ENCODE measurements around the gene WEE1. TPM values are rescaled to one million over a fixed set of nuclear protein-coding genes. Genes with fewer than 3 reads are reported as not detected.
"Not testable (repeated sequence)": the region's sequence is repeated elsewhere in the genome, so short reads cannot be mapped to it uniquely, and the experiment has no call there.

The WEE1 gene
- total RNA-seq, 1 experiment from 2014 or later, result 54.9 TPM

GRCh38 chr11:9619004-9619403 is 45.5 kb downstream of the WEE1 start:
- BruUV-seq (replicated peaks), result no TSS peak
- Histone ChIP-seq H3K9me3 (ENCODE audit: low read depth, low read length, poor library complexity, severe bottlenecking) (no peaks in the 10 kb centered on the region), H3K36me3 (ENCODE audit: insufficient read depth, low read length, poor library complexity, severe bottlenecking) (no peaks in the 10 kb centered on the region), H3K4me1 (ENCODE audit: insufficient read depth, low read length, poor library complexity, severe bottlenecking) (no peaks in the 10 kb centered on the region), H3K27ac (ENCODE audit: low read depth, low read length, poor library complexity, severe bottlenecking) (no peak overlapping the region), H3K27me3 (replicated peaks; ENCODE audit: insufficient read depth, low read depth, low read length, poor library complexity) (no peaks in the 10 kb centered on the region), H3K4me3 (ENCODE audit: low read depth, low read length, poor library complexity, severe bottlenecking) (no peak overlapping the region)
- CTCF ChIA-PET, result no interaction called here
- no peak for DNase-seq (ENCODE audit: low spot score)
- POLR2A ChIA-PET (ENCODE audit: low non-redundant PET), result no interaction called here
- TF ChIP-seq EZH2 (IDR thresholded peaks at IDR 0.05; ENCODE audit: borderline replicate concordance, low read depth, low read length, poor library complexity, severe bottlenecking) (no peak), CTCF (conservative IDR thresholded peaks at IDR 0.05; ENCODE audit: low read depth, low read length) (no peak)
- intact Hi-C loops (cut with micrococcal nuclease; ENCODE audit: unreplicated experiment), result loop anchor here (10.0 kb wide), 1 partner anchor 686 kb away; the partner anchor contains the start of gene ADM

GRCh38 chr11:9619971-9620370 is 46.5 kb downstream of the WEE1 start:
- Histone ChIP-seq H3K27me3 (replicated peaks; ENCODE audit: insufficient read depth, low read depth, low read length, poor library complexity) (no peaks in the 10 kb centered on the region), H3K4me3 (ENCODE audit: low read depth, low read length, poor library complexity, severe bottlenecking) (no peak overlapping the region), H3K27ac (ENCODE audit: low read depth, low read length, poor library complexity, severe bottlenecking) (no peak overlapping the region), H3K4me1 (ENCODE audit: insufficient read depth, low read length, poor library complexity, severe bottlenecking) (no peaks in the 10 kb centered on the region), H3K9me3 (ENCODE audit: low read depth, low read length, poor library complexity, severe bottlenecking) (no peaks in the 10 kb centered on the region), H3K36me3 (ENCODE audit: insufficient read depth, low read length, poor library complexity, severe bottlenecking) (no peaks in the 10 kb centered on the region)
- TF ChIP-seq EZH2 (IDR thresholded peaks at IDR 0.05; ENCODE audit: borderline replicate concordance, low read depth, low read length, poor library complexity, severe bottlenecking), result no peak
- no peak for TF ChIP-seq CTCF (conservative IDR thresholded peaks at IDR 0.05; ENCODE audit: low read depth, low read length)
- BruUV-seq (replicated peaks), result no TSS peak
- CTCF ChIA-PET, result no interaction called here
- POLR2A ChIA-PET (ENCODE audit: low non-redundant PET), result no interaction called here
- DNase-seq (ENCODE audit: low spot score), result no peak
- intact Hi-C loops (cut with micrococcal nuclease; ENCODE audit: unreplicated experiment), result loop anchor here (10.0 kb wide), 1 partner anchor 685 kb away; the partner anchor contains the start of gene ADM

GRCh38 chr11:9622353-9622752 is 48.9 kb downstream of the WEE1 start:
- intact Hi-C loops (cut with micrococcal nuclease; ENCODE audit: unreplicated experiment); BruUV-seq (replicated peaks); H3K9me3 ChIP-seq (ENCODE audit: low read depth, low read length, poor library complexity, severe bottlenecking); POLR2A ChIA-PET (ENCODE audit: low non-redundant PET); H3K27ac ChIP-seq (ENCODE audit: low read depth, low read length, poor library complexity, severe bottlenecking); H3K4me3 ChIP-seq (ENCODE audit: low read depth, low read length, poor library complexity, severe bottlenecking); H3K27me3 ChIP-seq (replicated peaks; ENCODE audit: insufficient read depth, low read depth, low read length, poor library complexity); DNase-seq (ENCODE audit: low spot score); H3K36me3 ChIP-seq (ENCODE audit: insufficient read depth, low read length, poor library complexity, severe bottlenecking); H3K4me1 ChIP-seq (ENCODE audit: insufficient read depth, low read length, poor library complexity, severe bottlenecking): not testable (repeated sequence)
- CTCF ChIA-PET, result interaction anchor here (1.0 kb wide), 1 partner anchor 9 kb away, joined by 3 read pairs; no protein-coding TSS in a partner anchor

- DNase-seq (ENCODE audit: low spot score); intact Hi-C loops (cut with micrococcal nuclease; ENCODE audit: unreplicated experiment): not testable (repeated sequence)
These were observed 49.6 kb downstream of the WEE1 start for GRCh38 chr11:9623053-9623452.

More at GRCh38 chr11:9623053-9623452, 49.6 kb downstream of the WEE1 start:
- H3K4me3 ChIP-seq (ENCODE audit: low read depth, low read length, poor library complexity, severe bottlenecking); H3K9me3 ChIP-seq (ENCODE audit: low read depth, low read length, poor library complexity, severe bottlenecking); H3K4me1 ChIP-seq (ENCODE audit: insufficient read depth, low read length, poor library complexity, severe bottlenecking); H3K27ac ChIP-seq (ENCODE audit: low read depth, low read length, poor library complexity, severe bottlenecking); H3K36me3 ChIP-seq (ENCODE audit: insufficient read depth, low read length, poor library complexity, severe bottlenecking); H3K27me3 ChIP-seq (replicated peaks; ENCODE audit: insufficient read depth, low read depth, low read length, poor library complexity); POLR2A ChIA-PET (ENCODE audit: low non-redundant PET); BruUV-seq (replicated peaks); CTCF ChIA-PET: not testable (repeated sequence)
